Fibroblast of peridontal ligament (primary cell): ENCODE measurements around the gene TPSAB1.
"Not testable (repeated sequence)": the region's sequence is repeated elsewhere in the genome, so short reads cannot be mapped to it uniquely, and the experiment has no call there.

Experiments used
- DNase-seq: peaks from one replicate; pipeline ENCODE4 v3.0.0-alpha.2; 2010; ENCODE audit errors: extremely low read depth

TPSAB1 gene

DNA sequence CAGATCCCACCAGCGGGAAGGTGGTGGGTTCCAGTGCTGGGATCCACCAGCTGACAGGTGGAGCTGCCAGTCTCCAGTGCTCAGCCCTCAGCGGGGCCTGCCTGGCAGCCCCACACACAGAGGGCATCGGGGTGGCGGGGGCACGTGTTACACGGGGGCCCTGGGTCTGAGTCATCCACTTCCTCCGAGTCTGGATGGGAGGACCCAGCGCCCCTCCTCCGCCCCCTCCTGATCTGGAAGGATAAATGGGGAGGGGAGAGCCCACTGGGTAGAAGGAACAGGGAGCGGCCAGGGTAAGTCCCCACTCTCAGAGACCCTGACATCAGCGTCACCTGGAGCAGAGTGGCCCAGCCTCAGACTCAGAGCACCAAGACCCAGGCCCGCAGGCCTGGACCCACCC is at the start of gene TPSAB1:
TSS of gene TPSAB1 (plus strand) at position 270 of the 400 bp plus-strand sequence. CDS start 234 bp downstream, outside the sequence.
- not testable (repeated sequence) for DNase-seq

DNA sequence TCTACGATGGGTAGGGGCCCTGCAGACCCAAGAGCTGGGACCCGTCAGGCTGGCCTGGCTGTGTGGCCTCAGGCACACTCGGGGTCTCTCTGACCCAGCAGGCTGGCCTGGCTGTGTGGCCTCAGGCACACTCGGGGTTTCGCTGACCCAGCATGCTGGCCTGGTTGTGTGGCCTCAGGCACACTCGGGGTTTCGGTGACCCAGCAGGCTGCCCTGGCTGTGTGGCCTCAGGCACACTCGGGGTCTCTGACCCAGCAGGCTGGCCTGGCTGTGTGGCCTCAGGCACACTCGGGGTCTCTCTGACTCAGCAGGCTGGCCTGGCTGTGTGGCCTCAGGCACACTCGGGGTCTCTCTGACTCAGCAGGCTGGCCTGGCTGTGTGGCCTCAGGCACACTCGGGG is 49.7 kb upstream of the TPSAB1 start:
- not testable (repeated sequence) for DNase-seq

DNA sequence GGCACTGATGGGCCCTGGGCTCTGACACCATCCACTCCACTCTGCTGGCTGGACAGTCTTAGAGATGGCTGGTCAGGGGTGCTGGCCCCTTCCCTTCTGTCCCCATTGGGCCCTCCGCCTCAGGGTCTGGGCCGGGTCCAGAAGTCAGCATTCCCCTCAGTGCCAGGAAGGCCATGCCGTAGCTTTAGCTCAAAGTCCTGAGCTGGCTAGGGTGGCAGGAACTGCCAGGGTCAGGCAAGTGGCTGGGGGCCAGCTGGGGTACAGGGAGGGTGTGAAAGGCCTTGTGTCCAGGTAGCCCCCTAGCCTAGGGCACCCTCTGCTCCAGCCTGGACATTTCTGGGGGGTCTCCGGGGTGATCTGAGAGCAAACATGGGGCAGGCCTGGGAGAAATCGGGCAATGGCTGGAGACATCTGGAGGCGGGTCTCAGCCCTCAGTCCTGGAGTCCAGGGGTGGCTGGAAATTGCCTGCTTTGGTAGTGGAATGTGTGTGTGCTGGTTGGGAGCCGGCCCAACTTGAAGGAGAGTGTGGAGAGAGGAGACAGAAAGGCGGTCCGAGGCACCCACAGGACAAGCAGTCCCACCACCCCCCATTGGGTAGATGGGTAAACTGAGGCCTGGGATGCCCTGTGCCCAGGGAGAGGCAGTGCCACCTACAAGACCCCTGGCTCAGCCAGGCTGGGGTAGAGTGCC is 48.0 kb upstream of the TPSAB1 start:
- DNase-seq = no peak

- DNase-seq = peak; percentile 1
Measured at GRCh38 chr16:1193143-1193824, 47.2 kb upstream of the TPSAB1 start.

GRCh38 chr16:1193825-1194581 is 46.5 kb upstream of the TPSAB1 start:
- DNase-seq = no peak

GRCh38 chr16:1194665-1195392 is 45.7 kb upstream of the TPSAB1 start:
- DNase-seq = no peak

DNA sequence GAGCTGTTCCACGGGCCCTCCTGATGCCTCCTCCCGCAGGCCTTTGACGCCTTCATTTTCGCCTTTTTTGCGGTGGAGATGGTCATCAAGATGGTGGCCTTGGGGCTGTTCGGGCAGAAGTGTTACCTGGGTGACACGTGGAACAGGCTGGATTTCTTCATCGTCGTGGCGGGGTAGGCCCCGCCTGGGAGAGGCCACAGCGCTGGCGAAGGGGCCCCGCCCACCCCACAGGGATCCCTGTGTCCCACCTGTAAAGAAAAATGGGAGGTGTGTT is 45.2 kb upstream of the TPSAB1 start:
- DNase-seq = no peak

DNA sequence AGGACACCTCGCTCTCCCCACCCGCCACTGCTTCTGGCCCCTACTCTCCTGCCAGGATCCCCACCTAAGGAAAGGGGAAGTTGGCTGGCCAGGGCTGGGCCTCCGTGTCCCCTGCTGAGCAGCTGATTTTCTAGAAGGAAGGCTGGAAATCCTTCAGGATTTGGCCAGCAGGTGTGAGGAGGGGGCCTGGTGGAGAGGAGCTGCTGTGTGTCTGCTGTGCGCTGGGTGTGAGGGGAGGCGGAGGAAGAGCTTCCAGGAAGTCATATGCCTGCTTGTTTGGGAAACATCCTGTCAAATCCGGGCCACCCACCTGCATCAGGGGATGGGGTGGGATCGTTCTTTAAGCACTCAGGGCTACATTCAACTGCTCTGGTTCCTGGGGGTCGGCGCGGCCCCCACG is 44.0 kb upstream of the TPSAB1 start:
- DNase-seq = no peak

- DNase-seq = no peak
Measured at GRCh38 chr16:1197237-1197866, 43.2 kb upstream of the TPSAB1 start.

DNA sequence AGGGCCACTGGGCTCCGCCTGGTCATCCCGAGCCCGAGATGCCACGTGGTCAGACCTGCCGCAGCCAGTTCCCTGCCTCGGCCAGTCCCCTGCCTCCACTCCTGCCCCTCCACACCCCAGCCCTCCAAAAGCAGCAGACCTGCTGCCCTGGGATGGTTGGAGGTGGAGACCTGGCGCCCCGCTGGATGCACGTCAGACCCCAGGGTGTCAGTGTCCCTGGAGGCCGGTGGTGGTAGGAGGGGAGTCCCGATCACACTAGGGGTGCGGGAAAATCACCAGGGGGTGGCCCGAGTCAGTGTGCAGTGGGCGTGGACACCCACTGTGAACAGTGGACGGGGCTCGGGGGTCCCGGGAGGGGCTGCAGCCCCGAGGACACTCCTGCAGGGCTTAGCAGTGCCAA is 42.3 kb upstream of the TPSAB1 start:
- no peak for DNase-seq

DNA sequence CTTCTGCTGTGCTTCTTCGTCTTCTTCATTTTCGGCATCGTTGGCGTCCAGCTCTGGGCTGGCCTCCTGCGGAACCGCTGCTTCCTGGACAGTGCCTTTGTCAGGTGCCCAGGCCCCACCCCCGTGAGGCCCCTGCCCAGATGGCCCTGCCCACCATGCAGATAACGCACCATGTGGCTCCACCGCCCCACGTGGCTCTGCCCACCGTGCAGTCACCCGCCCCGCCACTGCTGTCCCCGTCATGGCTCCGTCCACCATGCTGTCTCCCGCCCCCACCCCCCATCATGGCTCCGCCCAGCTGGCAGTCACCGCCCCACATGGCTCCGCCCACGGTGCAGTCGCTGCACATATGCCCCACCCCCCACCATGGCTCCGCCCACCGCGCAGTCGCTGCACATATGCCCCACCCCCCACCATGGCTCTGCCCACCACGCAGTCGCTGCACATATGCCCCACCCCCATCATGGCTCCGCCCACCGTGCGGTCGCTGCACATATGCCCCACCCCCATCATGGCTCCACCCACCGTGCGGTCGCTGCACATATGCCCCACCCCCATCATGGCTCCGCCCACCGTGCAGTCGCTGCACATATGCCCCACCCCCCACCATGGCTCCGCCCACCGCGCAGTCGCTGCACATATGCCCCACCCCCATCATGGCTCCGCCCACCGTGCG is 41.7 kb upstream of the TPSAB1 start:
- DNase-seq = not testable (repeated sequence)

GRCh38 chr16:1199347-1200013 is 41.0 kb upstream of the TPSAB1 start:
- no peak for DNase-seq

DNA sequence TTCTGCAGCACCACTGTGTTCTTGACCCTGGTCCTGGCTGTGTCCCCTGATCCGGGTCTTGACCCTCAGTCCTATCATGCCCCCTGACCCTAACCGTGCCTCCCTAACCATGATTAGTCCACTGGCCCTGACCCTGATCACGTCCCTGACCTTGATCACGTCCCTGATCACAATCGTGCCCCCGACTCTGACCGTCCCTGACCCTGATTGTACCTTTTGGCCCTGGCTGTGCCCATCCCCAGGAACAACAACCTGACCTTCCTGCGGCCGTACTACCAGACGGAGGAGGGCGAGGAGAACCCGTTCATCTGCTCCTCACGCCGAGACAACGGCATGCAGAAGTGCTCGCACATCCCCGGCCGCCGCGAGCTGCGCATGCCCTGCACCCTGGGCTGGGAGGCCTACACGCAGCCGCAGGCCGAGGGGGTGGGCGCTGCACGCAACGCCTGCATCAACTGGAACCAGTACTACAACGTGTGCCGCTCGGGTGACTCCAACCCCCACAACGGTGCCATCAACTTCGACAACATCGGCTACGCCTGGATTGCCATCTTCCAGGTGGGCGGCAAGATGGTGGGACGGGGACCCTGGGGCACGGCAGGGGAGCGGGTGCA is 40.4 kb upstream of the TPSAB1 start:
- no peak for DNase-seq

DNA sequence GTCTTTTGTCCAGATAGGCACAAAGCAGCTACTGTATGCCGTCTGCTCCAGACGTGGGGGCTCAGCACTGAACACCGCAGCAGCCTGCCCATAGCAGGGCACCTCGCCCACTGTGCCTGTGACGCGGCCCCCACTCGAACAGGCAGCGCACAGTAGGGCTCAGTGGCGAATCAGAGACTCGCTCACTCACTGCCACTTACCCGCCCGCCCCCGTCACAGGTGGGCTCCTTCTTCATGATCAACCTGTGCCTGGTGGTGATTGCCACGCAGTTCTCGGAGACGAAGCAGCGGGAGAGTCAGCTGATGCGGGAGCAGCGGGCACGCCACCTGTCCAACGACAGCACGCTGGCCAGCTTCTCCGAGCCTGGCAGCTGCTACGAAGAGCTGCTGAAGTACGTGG is 39.1 kb upstream of the TPSAB1 start:
- no peak for DNase-seq

DNA sequence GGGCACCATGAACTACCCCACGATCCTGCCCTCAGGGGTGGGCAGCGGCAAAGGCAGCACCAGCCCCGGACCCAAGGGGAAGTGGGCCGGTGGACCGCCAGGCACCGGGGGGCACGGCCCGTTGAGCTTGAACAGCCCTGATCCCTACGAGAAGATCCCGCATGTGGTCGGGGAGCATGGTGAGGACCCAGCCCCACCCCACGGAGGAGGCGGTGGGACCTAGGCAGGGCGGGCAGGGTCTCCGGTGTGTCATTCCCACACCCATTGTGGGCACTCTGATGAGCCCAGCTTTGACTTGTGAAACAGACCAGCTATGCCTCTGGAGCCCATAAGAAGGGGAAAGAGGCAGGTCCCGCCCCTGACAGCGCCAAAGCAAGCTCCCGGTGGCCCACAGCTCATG is 38.2 kb upstream of the TPSAB1 start:
- DNase-seq = no peak

DNA sequence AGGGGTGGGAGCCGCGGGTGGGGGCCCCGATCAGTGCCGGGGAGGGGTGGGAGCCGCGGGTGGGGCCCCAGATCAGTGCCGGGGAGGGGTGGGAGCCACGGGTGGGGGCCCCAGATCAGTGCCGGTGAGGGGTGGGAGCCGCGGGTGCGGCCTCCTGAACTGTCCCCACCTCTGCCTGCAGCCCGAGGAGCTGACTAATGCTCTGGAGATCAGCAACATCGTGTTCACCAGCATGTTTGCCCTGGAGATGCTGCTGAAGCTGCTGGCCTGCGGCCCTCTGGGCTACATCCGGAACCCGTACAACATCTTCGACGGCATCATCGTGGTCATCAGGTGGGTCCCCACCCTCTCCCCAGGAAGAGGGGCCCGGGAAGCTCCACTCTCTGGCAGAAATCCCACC is 35.6 kb upstream of the TPSAB1 start:
- DNase-seq = no peak

- no peak for DNase-seq
Measured at GRCh38 chr16:1206326-1206725, 34.2 kb upstream of the TPSAB1 start.

DNA sequence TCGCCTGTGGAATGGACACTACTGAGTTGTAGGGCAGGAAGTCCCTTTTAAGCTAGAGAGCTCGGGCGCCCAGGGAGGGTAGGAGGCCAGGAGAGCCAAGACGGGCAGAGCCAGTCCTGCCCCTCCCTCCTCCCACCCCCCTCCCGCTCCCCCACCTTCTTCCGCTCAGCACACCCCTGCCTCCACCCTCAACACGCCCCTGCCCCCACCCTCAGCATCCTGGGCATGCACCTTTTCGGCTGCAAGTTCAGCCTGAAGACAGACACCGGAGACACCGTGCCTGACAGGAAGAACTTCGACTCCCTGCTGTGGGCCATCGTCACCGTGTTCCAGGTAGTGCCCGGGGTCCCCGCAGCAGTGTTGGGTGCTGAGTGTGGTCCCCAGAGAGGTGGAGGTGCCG is 33.7 kb upstream of the TPSAB1 start:
- no peak for DNase-seq

GRCh38 chr16:1208239-1208830 is 32.2 kb upstream of the TPSAB1 start:
- no peak for DNase-seq

DNA sequence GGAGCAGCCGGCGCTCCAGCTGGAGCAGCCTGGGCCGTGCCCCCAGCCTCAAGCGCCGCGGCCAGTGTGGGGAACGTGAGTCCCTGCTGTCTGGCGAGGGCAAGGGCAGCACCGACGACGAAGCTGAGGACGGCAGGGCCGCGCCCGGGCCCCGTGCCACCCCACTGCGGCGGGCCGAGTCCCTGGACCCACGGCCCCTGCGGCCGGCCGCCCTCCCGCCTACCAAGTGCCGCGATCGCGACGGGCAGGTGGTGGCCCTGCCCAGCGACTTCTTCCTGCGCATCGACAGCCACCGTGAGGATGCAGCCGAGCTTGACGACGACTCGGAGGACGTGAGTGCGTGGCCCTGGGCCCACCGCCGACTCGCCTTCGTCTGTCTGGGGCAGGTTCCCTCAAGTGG is 31.4 kb upstream of the TPSAB1 start:
- no peak for DNase-seq
